K562 (cell line): ENCODE measurements around the gene U2SURP. TPM values are rescaled to one million over a fixed set of nuclear protein-coding genes. Genes with fewer than 3 reads are reported as not detected.
A peak's percentile ranks its signal among the peaks of the same experiment; 100 is the strongest.

Experiments
- HINFP ChIP-seq: fragments of 450-650 bp; conservative IDR thresholded peaks from 2 replicates; pipeline ENCODE4 v1.6.1; 2016; ENCODE audit warnings: missing genetic modification characterization, low read depth, mild to moderate bottlenecking, control low read depth, missing compliant biosample characterization
- KDM1A ChIP-seq, 2 experiments: fragments of 450-650 bp; IDR thresholded peaks; 2 replicates each; pipeline ENCODE4 v1.6.1; 2016; ENCODE audit warnings: mild to moderate bottlenecking in 2 of 2
- L3MBTL2 ChIP-seq: fragments of 450-650 bp; IDR thresholded peaks from 2 replicates; pipeline ENCODE4 v1.6.1; 2016; ENCODE audit warnings: mild to moderate bottlenecking, moderate library complexity
- NELFE ChIP-seq: IDR thresholded peaks from 2 replicates; pipeline ENCODE4 v1.6.1; 2011; ENCODE audit warnings: mild to moderate bottlenecking; ENCODE audit not compliant: insufficient read depth, insufficient read length
- RNF2 ChIP-seq: sonication (generic); IDR thresholded peaks from 2 replicates; pipeline ENCODE4 v1.6.1; 2016
- SAFB ChIP-seq: fragments of 200-400 bp; formaldehyde crosslinking; IDR thresholded peaks from 2 replicates; pipeline ENCODE4 v1.6.1; 2017; ENCODE audit warnings: low read depth, low read length, borderline replicate concordance
- SMAD2 ChIP-seq: fragments of 150-350 bp; IDR thresholded peaks from 2 replicates; pipeline ENCODE4 v1.6.1; 2014; ENCODE audit warnings: low read depth, mild to moderate bottlenecking, low read length
- USF1 ChIP-seq: sonication (generic); formaldehyde crosslinking; IDR thresholded peaks from 2 replicates; pipeline ENCODE4 v1.9.0; 2022; ENCODE audit warnings: mild to moderate bottlenecking, missing genetic modification reagents
- ZNF318 ChIP-seq, 2 experiments: fragments of 450-650 bp; IDR thresholded peaks; 2 replicates each; pipeline ENCODE4 v1.6.1; 2016; ENCODE audit warnings: mild to moderate bottlenecking in 2 of 2, borderline replicate concordance in 1 of 2, low read depth in 1 of 2, moderate library complexity in 1 of 2
- ZNF696 ChIP-seq: fragments of 250-450 bp; sonication (Bioruptor Pico); conservative IDR thresholded peaks from 2 replicates; pipeline ENCODE4 v1.4.0; 2020; ENCODE audit warnings: mild to moderate bottlenecking, moderate library complexity
- polyA plus RNA-seq, 8 experiments: library from polyadenylated mRNA; depleted of rRNA in 4 of 8; stranded (reverse) in 5 of 8; unstranded in 3 of 8; fragments of >200 nt; fragmentation: Nextera tagmentation in 2 of 8; fragmentation: Illumina TruSeq in 1 of 8; extraction: Ambion mirVana in 2 of 8; extraction: Trizol in 1 of 8; gene quantifications; 2 replicates each; pipeline versions ENCODE4 v1.2.1 to v1.2.3, GENCODE V29; 2011 to 2014; ENCODE audit warnings: inconsistent platforms in 1 of 8, missing spikeins in 1 of 8
- total RNA-seq, 7 experiments: library from RNA; depleted of rRNA in 6 of 7; stranded (reverse); fragments of >200 nt in 6 of 7; fragmentation: Illumina TruSeq in 2 of 7; extraction: Trizol in 2 of 7; gene quantifications; 2 replicates each; pipeline versions ENCODE4 v1.2.1 to v1.2.3, GENCODE V29; 2011 to 2021; ENCODE audit warnings: low replicate concordance in 1 of 7

U2SURP gene
- total and polyA plus RNA-seq, 9 of the 15 experiments (the other 6 are each of a cell fraction or from before 2014, with no cell fraction given) = 128 to 322 (median 191) TPM

- TF ChIP-seq ZNF318 (IDR thresholded peaks at IDR 0.05; ENCODE audit: borderline replicate concordance in 1 of 2, low read depth in 1 of 2) (no peak), ZNF696 (no peak), SMAD2 (no peak), USF1 (no peak), NELFE (no peak), L3MBTL2 (peak; percentile 69), KDM1A (IDR thresholded peaks at IDR 0.05) (peak in 1 of 2 experiments; percentile 22; a peak in 1 of 4 replicates), HINFP (tag) (no peak), SAFB (0 out of 2 replicates have a peak, but pooled peaks have one; percentile 44), RNF2 (no peak)
Observed at GRCh38 chr3:142963516-142964448, 37.6 kb upstream of the U2SURP start, which contains the start of gene PAQR9 (continued).
